Measurements from ENCODE around the gene TJP2.

The TJP2 gene

DNA sequence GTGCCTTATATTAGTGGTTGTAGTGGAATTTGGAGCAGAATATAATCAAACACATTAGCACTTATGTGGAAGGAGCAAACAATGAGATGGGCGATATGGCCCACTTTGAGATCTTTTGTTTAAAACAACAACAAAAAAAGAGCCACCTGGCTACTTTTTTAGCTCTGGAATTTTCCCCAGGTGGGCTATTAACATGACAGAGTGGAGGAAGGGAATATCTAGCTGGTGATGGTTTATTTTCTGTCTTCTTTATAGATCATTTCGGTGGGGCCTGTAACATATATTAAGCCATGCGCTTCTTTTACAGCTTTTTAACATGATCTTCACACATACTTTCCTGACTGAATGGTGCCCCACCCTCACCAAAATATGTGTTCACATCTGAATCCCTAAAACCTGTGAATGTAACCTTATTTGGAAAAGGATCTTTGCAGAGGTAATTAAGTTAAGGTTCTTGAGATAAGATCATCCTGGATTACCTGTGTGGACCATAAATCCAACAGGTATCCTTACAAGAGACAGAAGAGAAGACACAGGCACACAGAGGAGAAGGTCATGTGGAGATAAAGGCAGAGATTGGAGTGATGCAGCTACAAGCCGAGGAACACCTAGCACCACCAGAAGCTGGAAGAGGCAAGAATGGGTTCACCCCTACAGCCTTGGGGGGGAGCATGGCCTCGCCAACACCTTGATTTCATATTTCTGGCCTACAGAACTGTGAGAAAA is 134.3 kb downstream of the TJP2 start:
- Mint-ChIP-seq H3K36me3 (ENCODE audit: low read depth) (no peaks in the 10 kb centered on the region), H3K9me3 (peaks cover 13% of the 10 kb centered on the region), H3K27ac (no peak overlapping the region), H3K4me1 (ENCODE audit: low read depth) (no peaks in the 10 kb centered on the region), H3K4me3 (no peak overlapping the region), H3K27me3 (ENCODE audit: low read depth) (peaks cover 7% of the 10 kb centered on the region)
- DNase-seq (ENCODE audit: low spot score): no peak

- H3K27me3 Mint-ChIP-seq (ENCODE audit: low read depth): no peaks in the 10 kb centered on the region
- H3K4me1 Mint-ChIP-seq (ENCODE audit: low read depth): no peaks in the 10 kb centered on the region
- no peak overlapping the region for H3K27ac Mint-ChIP-seq
- DNase-seq (ENCODE audit: low spot score): no peak
- no peak overlapping the region for H3K4me3 Mint-ChIP-seq
- H3K9me3 Mint-ChIP-seq: peaks cover 17% of the 10 kb centered on the region
- H3K36me3 Mint-ChIP-seq (ENCODE audit: low read depth): no peaks in the 10 kb centered on the region
Observed at GRCh38 chr9:69313175-69313574, 139.1 kb downstream of the TJP2 start.

GRCh38 chr9:69314547-69314946 is 140.5 kb downstream of the TJP2 start:
- peaks cover 17% of the 10 kb centered on the region for H3K9me3 Mint-ChIP-seq
- H3K27me3 Mint-ChIP-seq (ENCODE audit: low read depth): no peaks in the 10 kb centered on the region
- no peak overlapping the region for H3K4me3 Mint-ChIP-seq
- no peak overlapping the region for H3K27ac Mint-ChIP-seq
- no peaks in the 10 kb centered on the region for H3K4me1 Mint-ChIP-seq (ENCODE audit: low read depth)
- DNase-seq (ENCODE audit: low spot score): no peak
- H3K36me3 Mint-ChIP-seq (ENCODE audit: low read depth): no peaks in the 10 kb centered on the region

GRCh38 chr9:69317081-69317480 is 143.0 kb downstream of the TJP2 start:
- peaks cover 9% of the 10 kb centered on the region for H3K9me3 Mint-ChIP-seq
- no peak overlapping the region for H3K4me3 Mint-ChIP-seq
- H3K4me1 Mint-ChIP-seq (ENCODE audit: low read depth): no peaks in the 10 kb centered on the region
- no peaks in the 10 kb centered on the region for H3K36me3 Mint-ChIP-seq (ENCODE audit: low read depth)
- H3K27me3 Mint-ChIP-seq (ENCODE audit: low read depth): peaks cover 7% of the 10 kb centered on the region
- no peak overlapping the region for H3K27ac Mint-ChIP-seq
- DNase-seq (ENCODE audit: low spot score): no peak

- H3K9me3 Mint-ChIP-seq: peaks cover 4% of the 10 kb centered on the region
- H3K27ac Mint-ChIP-seq: no peak overlapping the region
- no peaks in the 10 kb centered on the region for H3K4me1 Mint-ChIP-seq (ENCODE audit: low read depth)
- no peak overlapping the region for H3K4me3 Mint-ChIP-seq
- peaks cover 12% of the 10 kb centered on the region for H3K27me3 Mint-ChIP-seq (ENCODE audit: low read depth)
- no peaks in the 10 kb centered on the region for H3K36me3 Mint-ChIP-seq (ENCODE audit: low read depth)
- peak; percentile 18 for DNase-seq (ENCODE audit: low spot score)
Observed at GRCh38 chr9:69317894-69318293, 143.8 kb downstream of the TJP2 start.

- DNase-seq (ENCODE audit: low spot score): no peak
- no peak overlapping the region for H3K27ac Mint-ChIP-seq
- H3K4me3 Mint-ChIP-seq: no peak overlapping the region
- peaks cover 28% of the 10 kb centered on the region for H3K27me3 Mint-ChIP-seq (ENCODE audit: low read depth)
- no peaks in the 10 kb centered on the region for H3K9me3 Mint-ChIP-seq
- no peaks in the 10 kb centered on the region for H3K4me1 Mint-ChIP-seq (ENCODE audit: low read depth)
- H3K36me3 Mint-ChIP-seq (ENCODE audit: low read depth): no peaks in the 10 kb centered on the region
Observed at GRCh38 chr9:69319324-69320025, 145.4 kb downstream of the TJP2 start.

DNA sequence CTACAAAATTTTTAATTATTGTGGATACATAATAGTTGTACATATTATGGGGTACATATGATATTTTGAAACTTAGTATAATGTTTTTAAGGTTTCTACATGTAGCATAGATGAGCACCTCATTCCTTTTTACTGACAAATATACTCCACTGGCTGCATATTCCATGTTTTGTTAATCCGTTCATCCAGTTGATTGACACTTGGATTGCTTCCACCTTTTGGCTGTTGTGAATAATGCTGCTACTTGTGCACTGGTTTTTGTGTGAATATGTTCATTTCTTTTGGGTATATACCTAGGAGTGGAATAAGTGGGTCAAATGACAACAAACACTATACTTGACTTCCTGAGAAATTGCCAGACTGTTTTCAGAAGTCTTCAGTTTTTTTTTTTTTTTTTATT is 148.2 kb downstream of the TJP2 start:
- Mint-ChIP-seq H3K4me1 (ENCODE audit: low read depth) (no peaks in the 10 kb centered on the region), H3K9me3 (no peaks in the 10 kb centered on the region), H3K27me3 (ENCODE audit: low read depth) (peaks cover 47% of the 10 kb centered on the region), H3K4me3 (no peak overlapping the region), H3K36me3 (ENCODE audit: low read depth) (no peaks in the 10 kb centered on the region), H3K27ac (no peak overlapping the region)
- DNase-seq (ENCODE audit: low spot score): no peak

GRCh38 chr9:69323861-69324260 is 149.8 kb downstream of the TJP2 start:
- no peak for DNase-seq (ENCODE audit: low spot score)
- H3K27ac Mint-ChIP-seq: no peak overlapping the region
- no peaks in the 10 kb centered on the region for H3K9me3 Mint-ChIP-seq
- H3K27me3 Mint-ChIP-seq (ENCODE audit: low read depth): peaks cover 59% of the 10 kb centered on the region
- H3K4me1 Mint-ChIP-seq (ENCODE audit: low read depth): no peaks in the 10 kb centered on the region
- H3K36me3 Mint-ChIP-seq (ENCODE audit: low read depth): no peaks in the 10 kb centered on the region
- H3K4me3 Mint-ChIP-seq: no peak overlapping the region
